ENCODE data around the gene DENND1A. TPM values are rescaled to one million over a fixed set of nuclear protein-coding genes. Genes with fewer than 3 reads are reported as not detected.

The DENND1A gene
- total RNA-seq, 1 experiment from 2014 or later: 23.5 TPM

DNA sequence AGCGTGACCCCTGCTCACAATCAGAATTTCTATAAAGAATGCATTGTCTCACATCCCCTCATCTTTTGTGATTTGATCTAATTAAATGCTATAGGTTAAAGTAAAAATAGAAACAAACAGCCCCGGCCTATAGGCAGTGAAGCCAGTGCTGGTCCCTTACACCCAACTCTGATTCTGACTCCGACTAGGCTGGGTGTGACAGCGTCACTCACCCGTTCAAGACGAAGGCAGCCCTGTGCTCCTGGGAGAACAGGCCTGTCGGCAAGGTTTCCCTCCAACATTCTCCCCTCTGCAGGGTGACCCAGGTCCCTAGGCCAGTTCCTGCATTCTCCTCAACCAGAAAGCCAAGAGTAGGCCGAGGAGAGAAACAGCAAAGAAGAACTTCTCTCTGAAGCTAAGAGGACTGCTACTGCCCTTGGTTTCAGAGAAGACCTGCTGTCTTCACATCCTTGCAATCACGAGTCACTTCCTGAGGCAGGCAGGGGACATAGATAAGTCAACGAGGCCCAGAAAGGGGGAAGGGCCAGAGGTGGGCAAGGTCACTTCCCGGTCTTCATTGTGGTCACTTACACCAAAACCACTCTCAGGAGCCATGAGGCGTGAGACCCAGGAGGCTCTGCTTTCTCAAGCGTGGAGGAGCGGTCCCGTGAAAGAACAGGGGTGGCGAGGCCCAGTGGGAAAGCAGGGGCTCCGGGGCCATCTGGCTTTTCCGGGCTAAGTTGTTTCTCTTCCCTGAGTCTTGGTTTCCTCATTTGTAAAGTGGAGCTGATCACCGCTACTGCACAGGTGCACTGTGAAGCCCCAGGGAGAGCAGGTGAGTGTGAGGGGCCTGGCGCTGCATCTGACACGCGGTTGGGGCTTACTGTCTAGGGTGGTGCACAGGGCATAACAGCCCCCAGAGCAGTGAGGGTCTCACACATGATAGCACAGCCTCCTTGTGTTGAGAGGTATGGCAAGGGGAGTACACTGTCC, 373.2 kb downstream of the DENND1A start (continued):
- TF ChIP-seq, protein P1, sequence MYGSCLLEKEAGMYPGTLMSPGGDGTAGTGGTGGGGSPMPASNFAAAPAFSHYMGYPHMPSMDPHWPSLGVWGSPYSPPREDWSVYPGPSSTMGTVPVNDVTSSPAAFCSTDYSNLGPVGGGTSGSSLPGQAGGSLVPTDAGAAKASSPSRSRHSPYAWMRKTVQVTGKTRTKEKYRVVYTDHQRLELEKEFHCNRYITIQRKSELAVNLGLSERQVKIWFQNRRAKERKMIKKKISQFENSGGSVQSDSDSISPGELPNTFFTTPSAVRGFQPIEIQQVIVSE (CRISPR knock-in tag; IDR thresholded peaks at IDR 0.05; ENCODE audit: borderline replicate concordance): no peak
- TF ChIP-seq PRRX2 (CRISPR knock-in tag; IDR thresholded peaks at IDR 0.05): no peak

DNA sequence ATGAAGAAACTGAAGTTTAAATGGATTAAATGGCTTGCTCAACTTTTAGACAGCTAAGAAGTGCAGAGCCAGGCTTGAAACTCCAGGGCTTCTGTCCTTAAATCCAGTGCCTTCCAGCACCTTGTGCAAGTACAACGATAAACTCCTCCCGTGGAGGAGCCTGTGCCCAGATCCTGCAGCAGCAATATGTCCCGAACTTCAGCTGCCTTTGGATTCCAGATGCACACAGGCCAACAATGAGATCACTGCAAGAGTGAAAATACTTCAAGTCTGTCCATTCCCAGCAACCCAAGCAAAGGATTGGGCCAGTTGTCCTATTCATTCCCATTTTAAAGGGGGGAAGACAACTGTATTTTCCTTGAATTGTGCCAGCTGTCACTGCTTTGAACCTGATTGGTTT, 374.3 kb downstream of the DENND1A start:
- no peak for TF ChIP-seq FOXJ3 (CRISPR knock-in tag; IDR thresholded peaks at IDR 0.05; ENCODE audit: borderline replicate concordance)
- CTCF ChIA-PET: no interaction called here
- DNase-seq (ENCODE audit: low spot score): no peak

DNA sequence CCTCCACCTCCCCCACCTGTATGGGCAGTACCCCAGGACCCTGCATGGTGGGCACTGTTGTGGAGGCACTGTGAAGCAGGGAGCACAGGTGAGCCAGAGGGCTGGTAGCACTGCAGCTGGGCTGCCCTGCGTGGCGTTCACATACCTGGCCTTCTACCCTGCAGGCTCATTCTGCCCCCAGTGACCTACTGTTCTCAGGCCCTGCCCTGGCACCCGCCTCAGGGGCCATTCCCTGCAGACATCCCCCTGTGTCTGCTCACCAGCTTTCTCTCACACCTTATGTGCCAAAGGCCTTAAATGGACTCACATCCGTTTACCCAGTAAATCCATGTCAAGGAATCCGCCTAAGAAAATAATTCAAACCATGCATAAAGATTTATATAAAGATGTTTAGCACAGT, 377.4 kb downstream of the DENND1A start:
- ATAC-seq (no peak), DNase-seq (ENCODE audit: low spot score) (no peak)
- Mint-ChIP-seq H3K4me3 (no peak overlapping the region), H3K36me3 (peaks cover 8% of the 10 kb centered on the region; the same call in 1 of the 2 replicates), H3K4me1 (peaks cover 29% of the 10 kb centered on the region), H3K27ac (no peak overlapping the region), H3K9me3 (no peaks in the 10 kb centered on the region; the same call in 1 of the 2 replicates), H3K27me3 (ENCODE audit: low read depth) (no peaks in the 10 kb centered on the region)
- TF ChIP-seq, protein P2, sequence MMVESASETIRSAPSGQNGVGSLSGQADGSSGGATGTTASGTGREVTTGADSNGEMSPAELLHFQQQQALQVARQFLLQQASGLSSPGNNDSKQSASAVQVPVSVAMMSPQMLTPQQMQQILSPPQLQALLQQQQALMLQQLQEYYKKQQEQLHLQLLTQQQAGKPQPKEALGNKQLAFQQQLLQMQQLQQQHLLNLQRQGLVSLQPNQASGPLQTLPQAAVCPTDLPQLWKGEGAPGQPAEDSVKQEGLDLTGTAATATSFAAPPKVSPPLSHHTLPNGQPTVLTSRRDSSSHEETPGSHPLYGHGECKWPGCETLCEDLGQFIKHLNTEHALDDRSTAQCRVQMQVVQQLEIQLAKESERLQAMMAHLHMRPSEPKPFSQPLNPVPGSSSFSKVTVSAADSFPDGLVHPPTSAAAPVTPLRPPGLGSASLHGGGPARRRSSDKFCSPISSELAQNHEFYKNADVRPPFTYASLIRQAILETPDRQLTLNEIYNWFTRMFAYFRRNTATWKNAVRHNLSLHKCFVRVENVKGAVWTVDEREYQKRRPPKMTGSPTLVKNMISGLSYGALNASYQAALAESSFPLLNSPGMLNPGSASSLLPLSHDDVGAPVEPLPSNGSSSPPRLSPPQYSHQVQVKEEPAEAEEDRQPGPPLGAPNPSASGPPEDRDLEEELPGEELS (CRISPR knock-in tag; IDR thresholded peaks at IDR 0.05): no peak
- TF ChIP-seq, protein P3, sequence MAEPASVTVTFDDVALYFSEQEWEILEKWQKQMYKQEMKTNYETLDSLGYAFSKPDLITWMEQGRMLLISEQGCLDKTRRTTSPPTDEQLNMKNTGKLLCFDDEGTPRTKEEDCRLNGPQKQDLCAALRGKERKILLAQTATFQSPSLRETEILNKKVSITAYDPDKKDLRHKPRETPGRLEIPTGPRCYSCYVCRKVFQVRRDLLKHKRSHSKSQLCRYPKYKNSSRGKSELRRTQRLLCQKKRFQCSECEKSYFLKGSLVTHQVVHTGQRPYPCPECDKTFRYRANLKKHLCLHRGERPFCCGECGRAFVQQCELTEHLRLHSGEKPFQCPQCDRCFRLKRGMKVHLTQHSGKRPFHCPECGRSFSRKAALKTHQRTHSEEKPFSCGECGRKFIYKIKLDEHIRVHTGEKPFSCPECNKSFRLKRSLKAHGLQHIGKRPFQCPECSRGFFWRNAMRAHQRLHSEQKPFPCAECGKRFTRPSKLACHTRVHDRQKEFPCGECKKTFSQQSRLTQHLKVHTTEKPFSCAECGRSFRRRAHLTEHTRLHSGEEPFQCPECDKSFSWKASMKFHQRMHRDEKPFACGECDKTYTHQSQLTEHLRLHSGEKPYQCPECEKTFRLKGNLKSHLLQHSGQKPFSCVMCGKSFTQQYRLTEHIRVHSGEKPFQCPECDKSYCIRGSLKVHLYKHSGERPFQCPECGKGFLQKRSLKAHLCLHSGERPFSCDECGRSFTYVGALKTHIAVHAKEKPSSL (CRISPR knock-in tag; conservative IDR thresholded peaks at IDR 0.05): no peak
- TF ChIP-seq MYBL2 (CRISPR knock-in tag; IDR thresholded peaks at IDR 0.05) (no peak), GABPB1 (CRISPR knock-in tag; IDR thresholded peaks at IDR 0.05) (no peak), CREM (CRISPR knock-in tag; IDR thresholded peaks at IDR 0.05) (no peak), KAT7 (CRISPR knock-in tag; IDR thresholded peaks at IDR 0.05; ENCODE audit: borderline replicate concordance) (no peak), ZNF396 (CRISPR knock-in tag; IDR thresholded peaks at IDR 0.05; ENCODE audit: borderline replicate concordance) (no peak), EMX1 (CRISPR knock-in tag; IDR thresholded peaks at IDR 0.05) (no peak), RELA (CRISPR knock-in tag; IDR thresholded peaks at IDR 0.05; ENCODE audit: borderline replicate concordance) (no peak), TCF7 (CRISPR knock-in tag; IDR thresholded peaks at IDR 0.05; ENCODE audit: low read depth) (no peak), NR1H2 (CRISPR knock-in tag; IDR thresholded peaks at IDR 0.05) (no peak), PRRX2 (CRISPR knock-in tag; IDR thresholded peaks at IDR 0.05) (no peak), JAZF1 (CRISPR knock-in tag; IDR thresholded peaks at IDR 0.05) (no peak), SMAD3 (CRISPR knock-in tag; IDR thresholded peaks at IDR 0.05; ENCODE audit: borderline replicate concordance) (no peak), RORB (CRISPR knock-in tag; IDR thresholded peaks at IDR 0.05) (no peak)
- TF ChIP-seq, protein P4, sequence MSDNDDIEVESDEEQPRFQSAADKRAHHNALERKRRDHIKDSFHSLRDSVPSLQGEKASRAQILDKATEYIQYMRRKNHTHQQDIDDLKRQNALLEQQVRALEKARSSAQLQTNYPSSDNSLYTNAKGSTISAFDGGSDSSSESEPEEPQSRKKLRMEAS (CRISPR knock-in tag; IDR thresholded peaks at IDR 0.05): no peak
- TF ChIP-seq, protein P5, sequence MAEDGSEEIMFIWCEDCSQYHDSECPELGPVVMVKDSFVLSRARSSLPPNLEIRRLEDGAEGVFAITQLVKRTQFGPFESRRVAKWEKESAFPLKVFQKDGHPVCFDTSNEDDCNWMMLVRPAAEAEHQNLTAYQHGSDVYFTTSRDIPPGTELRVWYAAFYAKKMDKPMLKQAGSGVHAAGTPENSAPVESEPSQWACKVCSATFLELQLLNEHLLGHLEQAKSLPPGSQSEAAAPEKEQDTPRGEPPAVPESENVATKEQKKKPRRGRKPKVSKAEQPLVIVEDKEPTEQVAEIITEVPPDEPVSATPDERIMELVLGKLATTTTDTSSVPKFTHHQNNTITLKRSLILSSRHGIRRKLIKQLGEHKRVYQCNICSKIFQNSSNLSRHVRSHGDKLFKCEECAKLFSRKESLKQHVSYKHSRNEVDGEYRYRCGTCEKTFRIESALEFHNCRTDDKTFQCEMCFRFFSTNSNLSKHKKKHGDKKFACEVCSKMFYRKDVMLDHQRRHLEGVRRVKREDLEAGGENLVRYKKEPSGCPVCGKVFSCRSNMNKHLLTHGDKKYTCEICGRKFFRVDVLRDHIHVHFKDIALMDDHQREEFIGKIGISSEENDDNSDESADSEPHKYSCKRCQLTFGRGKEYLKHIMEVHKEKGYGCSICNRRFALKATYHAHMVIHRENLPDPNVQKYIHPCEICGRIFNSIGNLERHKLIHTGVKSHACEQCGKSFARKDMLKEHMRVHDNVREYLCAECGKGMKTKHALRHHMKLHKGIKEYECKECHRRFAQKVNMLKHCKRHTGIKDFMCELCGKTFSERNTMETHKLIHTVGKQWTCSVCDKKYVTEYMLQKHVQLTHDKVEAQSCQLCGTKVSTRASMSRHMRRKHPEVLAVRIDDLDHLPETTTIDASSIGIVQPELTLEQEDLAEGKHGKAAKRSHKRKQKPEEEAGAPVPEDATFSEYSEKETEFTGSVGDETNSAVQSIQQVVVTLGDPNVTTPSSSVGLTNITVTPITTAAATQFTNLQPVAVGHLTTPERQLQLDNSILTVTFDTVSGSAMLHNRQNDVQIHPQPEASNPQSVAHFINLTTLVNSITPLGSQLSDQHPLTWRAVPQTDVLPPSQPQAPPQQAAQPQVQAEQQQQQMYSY (CRISPR knock-in tag; IDR thresholded peaks at IDR 0.05): no peak
- TF ChIP-seq, protein P6, sequence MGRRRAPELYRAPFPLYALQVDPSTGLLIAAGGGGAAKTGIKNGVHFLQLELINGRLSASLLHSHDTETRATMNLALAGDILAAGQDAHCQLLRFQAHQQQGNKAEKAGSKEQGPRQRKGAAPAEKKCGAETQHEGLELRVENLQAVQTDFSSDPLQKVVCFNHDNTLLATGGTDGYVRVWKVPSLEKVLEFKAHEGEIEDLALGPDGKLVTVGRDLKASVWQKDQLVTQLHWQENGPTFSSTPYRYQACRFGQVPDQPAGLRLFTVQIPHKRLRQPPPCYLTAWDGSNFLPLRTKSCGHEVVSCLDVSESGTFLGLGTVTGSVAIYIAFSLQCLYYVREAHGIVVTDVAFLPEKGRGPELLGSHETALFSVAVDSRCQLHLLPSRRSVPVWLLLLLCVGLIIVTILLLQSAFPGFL (CRISPR knock-in tag; IDR thresholded peaks at IDR 0.05; ENCODE audit: borderline replicate concordance): no peak
- ChIA-PET POLR2A (no interaction called here), CTCF (interaction anchor here (1.3 kb wide), 1 partner anchor 488 kb away, joined by 4 read pairs; no protein-coding TSS in a partner anchor)

More for the DNA sequence above, 374.3 kb downstream of the DENND1A start:
- no peak for ATAC-seq
- peaks cover 21% of the 10 kb centered on the region for H3K4me1 Mint-ChIP-seq
- no peak overlapping the region for H3K27ac Mint-ChIP-seq
- H3K27me3 Mint-ChIP-seq (ENCODE audit: low read depth): peaks cover 5% of the 10 kb centered on the region; the same call in 1 of the 2 replicates
- H3K9me3 Mint-ChIP-seq: peaks cover 6% of the 10 kb centered on the region
- peaks cover 16% of the 10 kb centered on the region; the same call in 1 of the 2 replicates for H3K36me3 Mint-ChIP-seq
- no peak overlapping the region for H3K4me3 Mint-ChIP-seq
- POLR2A ChIA-PET: no interaction called here
